Activated T-cell treated with anti-CD3 and anti-CD28 coated beads for 1 hour (primary cell): Measurements from ENCODE around the gene MAPK11.
"Not testable (repeated sequence)": the region's sequence is repeated elsewhere in the genome, so short reads cannot be mapped to it uniquely, and the experiment has no call there.

Experiments
- DNase-seq: peaks from one replicate; pipeline ENCODE4 v3.0.0-alpha.2; 2020; ENCODE audit warnings: low read depth

The MAPK11 gene

DNA sequence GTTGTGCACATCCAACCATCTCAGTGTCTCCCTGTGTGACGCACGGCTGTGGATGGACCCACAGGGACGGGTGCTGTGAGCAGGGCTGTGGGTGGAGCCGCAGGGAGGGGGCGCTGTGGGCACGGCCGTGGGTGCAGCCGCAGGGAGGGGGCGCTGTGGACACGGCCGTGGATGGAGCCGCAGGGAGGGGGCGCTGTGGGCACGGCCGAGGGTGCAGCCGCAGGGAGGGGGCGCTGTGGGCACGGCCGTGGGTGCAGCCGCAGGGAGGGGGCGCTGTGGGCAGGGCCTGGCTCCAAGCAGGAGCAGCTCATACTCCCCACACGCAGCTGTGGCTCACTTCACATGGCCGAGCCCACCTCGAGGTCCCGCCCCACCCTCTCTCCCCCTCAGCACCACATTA lies 6.0 kb upstream of the MAPK11 start:
- no peak for DNase-seq

DNA sequence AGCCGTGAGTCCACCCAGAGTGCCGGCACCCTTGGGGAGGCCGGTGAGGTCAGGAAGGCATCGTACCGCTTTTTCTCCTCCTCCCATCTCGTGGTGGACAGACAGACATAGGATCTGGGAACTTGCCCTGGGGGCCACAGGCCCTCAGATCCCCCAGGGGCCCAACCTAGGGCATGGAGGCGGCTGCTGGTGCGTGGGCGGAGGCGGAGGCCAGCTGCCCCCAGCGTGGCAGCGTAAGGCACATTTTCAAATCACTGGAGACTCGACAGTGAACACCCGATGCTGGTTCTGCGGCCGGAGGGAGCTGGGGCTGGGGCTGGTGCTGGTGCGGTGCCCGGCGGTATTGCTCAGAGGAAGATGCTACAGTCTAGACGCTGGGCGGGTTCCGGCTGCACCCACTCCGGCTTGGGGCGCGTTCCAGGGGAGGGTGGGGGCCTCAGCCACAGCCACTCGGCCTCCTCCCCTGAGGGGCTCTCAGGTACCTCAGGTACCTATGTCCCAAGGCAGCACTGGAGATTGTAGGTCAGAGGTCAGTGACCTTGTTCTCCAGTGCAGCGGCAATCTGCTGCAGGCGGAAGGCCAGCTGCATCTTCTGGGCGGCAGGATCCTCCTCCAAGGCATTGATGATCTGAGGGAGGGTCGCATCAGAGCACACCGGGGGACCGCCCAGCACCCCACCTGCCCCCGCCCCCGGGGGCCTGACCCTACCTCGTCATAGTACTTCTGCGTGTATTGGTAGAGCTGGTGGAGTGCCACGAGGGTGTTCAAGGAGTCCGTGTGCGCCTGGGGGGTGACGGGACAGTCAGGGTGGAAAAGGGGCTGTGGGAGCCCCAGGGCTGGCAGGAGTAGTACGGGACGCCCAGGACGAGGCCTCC lies 5.2 kb upstream of the MAPK11 start:
- DNase-seq: no peak

DNA sequence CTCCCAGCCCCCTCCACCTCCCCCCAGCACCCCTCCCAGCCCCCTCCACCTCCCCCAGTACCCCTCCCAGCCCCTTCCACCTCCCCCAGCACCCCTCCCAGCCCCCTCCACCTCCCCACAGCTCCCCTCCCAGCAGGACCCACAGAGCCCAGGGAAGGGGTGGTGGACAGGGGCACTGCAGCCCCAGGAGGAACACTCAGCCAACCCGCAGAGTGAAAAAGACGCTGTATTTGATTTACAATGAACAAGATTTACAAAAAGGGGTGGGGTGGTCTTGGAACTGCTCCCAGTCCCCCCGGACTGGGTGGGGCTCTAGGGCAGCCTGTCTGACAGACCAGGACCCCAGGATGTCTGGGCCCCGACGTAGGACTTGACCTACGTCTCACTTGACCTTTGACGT lies 4.6 kb upstream of the MAPK11 start:
- no peak for DNase-seq

DNA sequence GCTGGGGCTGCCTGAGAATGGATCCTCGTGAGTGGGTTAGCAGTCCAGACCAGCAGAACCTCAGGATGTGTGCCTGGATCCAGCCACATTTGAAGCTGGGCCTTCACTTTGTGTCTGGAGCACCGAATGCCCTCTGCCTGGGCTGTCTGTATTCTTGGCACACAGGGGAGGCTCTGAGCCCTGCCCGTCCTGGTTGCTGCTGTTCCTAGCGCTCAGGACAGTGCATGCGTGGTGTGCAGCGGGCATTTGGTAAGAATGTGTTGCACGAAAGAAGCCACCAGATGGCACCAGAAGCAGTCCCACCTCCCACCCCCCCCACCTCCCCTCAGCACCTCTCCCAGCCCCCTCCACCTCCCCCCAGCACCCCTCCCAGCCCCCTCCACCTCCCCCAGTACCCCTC lies 4.1 kb upstream of the MAPK11 start:
- no peak for DNase-seq

DNA sequence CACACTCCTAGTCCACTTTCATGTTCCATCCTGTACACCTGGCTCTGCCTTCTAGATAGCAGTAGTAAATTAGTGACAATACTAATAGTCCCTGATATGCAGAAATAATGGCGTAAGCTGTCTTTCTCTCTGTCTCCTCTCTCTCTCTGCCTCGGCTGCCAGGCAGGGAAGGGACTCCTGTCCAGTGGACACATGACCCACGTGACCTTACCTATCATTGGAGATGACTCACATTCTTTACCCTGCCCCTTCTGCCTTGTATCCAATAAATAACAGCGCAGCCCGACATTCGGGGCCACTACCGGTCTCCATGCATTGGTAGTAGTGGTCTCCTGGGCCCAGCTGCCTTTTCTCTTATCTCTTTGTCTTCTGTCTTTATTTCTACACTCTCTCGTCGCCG lies 3.6 kb upstream of the MAPK11 start:
- not testable (repeated sequence) for DNase-seq

DNA sequence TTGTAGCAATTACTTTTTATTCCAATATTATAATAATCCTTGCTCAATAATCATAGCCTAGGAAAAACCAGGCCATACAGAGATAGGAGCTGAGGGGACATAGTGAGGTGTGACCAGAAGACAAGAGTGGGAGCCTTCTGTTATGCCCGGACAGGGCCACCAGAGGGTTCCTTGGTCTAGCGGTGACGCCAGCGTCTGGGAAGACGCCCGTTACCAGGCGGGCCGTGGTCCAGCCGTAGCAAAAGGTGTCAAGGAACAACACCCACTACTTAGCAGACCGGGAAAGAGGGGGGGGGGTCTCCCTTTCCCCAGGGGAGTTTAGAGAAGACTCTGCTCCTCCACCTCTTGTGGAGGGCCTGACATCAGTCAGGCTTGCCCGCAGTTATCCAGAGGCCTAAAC lies 3.2 kb upstream of the MAPK11 start:
- not testable (repeated sequence) for DNase-seq

DNA sequence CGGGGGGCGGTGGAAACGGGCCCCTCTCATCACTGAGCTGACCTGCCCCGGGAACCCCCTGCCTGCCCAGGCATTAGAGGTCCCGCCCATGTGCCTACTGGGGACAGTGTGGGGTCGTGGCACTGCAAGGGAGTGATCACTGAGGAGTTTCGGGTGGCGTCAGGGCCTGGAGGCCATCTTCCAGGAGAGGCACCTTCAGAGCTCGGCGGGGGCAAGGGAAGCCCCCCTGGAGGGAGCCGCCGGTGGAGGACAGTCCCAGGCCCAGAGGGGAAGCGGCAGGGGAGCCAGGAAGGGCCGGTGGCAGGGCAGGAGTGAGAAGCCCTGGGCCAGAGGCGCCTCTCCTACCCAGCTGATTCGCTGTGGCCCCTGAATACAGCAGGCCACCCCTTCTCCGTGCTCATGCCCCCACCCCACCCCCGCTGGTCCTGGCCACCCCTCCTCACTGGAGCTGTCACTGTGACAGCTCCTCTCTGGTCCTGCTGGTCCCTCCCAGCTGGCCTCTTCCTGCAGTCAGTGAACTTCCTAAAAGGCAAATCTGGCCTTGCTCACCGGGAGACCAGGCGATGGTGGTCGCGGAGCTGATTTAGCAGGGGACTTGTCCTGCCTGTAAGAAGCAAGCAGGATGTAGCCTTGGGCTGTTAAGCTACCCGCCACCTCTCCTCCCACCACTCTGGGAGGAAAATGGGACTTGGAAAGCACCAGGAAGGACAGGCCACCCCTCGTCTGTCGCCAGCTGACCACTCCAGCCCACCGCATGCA lies 2.0 kb upstream of the MAPK11 start:
- DNase-seq: no peak

DNA sequence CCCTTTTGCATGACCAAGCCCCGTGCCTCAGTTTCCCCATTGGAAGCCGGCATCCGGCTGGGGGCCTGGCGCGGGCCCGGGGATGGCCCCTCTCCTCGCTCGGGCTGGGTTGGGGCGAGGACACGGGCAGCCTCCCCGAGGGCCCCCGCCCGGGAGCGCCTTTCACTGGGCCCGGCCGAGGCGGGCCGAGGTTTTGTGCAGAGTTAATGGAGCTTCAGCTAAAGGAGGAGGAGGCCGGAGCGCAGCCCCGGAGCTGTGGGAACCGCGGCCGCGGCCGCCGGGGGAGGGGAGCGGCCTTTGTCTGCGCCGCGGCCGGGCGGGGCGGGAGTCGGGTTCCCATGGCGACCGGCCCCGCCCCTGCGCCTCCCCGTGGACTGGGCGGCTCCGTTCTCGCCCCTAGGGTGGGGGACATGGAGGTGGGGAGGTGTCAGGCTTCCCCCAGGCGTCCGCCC lies 1.4 kb upstream of the MAPK11 start:
- peak; percentile 47 for DNase-seq

DNA sequence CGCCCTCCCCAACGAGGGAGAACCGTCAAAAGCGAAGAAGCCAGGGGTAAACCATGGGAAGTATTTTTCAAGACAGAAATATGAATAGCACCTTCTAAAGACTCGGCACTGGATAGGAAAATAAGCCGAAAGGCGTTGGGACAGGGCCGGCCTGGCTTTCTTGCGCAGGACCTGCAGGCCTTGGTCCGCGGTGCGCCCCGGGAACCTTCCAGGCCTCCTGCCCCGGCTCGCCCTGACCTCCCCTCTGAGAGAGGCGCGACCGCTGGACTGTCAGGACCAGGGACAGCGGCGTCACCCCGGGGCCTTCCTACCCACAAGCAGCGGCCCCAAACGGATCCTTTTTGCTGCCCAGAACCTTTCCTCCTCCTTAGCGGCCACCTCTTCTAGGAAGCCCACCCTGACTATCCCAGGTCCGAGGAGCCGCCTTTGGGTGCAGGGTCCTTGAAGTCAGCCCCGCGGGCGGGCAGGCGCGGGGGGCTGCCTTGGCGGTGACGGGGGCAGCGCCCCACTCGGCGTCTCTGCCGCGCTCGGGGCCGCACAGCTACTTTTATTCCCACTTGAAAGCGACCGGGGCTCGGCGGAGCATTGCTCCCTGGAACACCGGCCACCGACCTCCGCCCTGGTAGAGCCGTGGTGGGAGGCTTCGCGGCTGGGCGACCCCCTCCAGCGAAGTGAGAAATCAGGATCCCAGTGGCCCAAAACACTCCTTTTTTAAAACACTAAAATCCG lies 650 bp upstream of the MAPK11 start:
- peak; percentile 60 for DNase-seq

DNA sequence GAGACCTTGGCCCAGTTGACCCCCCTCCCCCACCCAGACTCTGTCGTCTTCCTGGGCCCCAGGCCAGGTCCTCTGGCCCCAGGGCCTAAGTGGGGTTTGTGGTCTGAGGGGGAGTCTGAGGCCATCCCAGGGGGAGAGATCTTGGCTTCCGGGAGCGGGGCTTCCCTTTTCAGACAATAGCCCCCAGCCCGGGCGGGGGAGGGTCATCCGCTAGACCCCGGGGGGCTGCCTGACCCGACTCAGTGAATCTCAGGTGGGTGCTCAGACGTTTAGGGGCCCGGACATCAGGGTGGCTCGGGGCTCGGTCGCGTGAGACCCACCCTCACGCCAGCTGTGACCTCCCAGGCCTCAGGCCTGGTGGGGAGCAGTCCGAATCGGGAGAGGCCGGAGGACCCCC lies 609 bp downstream of the MAPK11 start:
- DNase-seq: no peak

DNA sequence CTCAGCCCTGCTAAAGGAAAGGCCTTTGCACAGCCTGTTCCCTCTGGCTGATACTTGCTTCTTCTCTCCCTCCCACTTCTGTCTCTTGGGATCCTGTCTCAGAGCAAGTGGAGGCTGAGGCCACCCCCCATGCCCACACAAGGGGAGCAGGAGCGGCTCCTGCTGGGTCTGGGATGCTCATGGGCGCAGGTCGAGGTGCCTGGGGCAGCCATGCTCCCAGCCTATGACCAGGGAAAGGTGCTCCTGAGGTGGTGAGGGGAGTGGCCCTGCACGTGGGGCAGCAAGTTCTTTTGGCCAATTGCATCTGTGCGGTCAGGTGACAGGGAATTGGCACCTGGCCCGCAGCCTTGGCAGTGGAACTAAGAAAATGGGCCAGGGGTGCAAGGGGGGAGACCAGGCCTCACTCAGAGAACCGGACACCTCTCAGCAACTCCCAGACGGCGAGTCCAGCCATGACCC lies 1.5 kb downstream of the MAPK11 start:
- no peak for DNase-seq

DNA sequence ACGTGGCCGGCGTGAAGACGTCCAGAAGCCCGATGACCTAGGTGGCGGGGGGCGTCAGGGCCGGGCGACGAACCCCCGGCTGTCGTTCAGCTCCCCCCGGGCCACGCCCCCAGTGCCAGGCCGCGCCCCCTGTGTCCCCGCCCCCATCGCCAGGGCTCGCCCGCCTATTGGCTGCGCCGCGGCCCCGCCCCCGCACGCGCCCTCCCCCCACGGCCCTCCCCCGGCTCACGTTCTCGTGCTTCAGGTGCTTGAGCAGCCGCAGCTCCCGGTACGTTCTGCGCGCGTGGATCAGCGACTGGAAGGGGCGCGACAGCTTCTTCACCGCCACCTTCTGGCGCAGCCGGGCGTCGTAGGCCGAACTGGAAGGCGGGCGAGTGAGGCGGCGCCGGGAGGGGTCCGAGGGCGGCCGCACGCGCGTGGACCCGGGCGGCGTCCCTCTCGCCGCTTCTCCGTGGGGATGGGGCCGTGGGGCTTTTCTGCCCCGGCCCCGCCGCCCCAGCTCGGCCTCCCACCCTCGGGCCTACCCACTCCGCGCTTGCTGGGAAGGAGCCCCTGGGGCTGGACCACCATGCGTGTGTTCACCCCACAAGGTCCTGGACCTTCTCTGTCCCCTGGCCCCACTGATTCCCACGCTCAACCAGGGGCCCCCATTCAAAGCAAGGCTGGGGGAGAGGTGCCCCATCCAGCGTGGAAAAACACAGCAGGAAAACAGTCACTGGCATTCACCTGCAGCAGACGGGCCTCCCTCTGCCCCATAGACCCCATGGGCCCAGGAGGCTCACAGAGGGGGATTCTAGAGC lies 2.4 kb downstream of the MAPK11 start:
- peak; percentile 42 for DNase-seq

DNA sequence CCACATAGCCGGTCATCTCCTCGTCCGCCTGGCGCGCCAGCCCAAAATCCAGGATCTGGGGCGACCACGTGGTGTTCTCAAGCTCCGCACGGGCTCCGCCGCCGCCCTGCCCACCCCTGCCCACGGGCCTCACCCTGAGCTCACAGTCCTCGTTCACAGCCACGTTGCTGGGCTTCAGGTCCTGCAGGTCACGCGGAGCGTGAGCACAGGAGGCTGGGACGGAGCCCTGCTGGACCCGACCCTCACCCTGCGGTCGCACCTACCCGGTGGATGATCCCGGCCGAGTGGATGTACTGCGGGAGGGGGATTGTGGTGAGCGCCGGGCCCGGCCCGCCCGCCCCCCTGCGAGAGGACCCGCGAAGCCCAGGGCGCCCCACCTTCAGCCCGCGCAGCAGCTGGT lies 3.2 kb downstream of the MAPK11 start:
- DNase-seq: no peak

DNA sequence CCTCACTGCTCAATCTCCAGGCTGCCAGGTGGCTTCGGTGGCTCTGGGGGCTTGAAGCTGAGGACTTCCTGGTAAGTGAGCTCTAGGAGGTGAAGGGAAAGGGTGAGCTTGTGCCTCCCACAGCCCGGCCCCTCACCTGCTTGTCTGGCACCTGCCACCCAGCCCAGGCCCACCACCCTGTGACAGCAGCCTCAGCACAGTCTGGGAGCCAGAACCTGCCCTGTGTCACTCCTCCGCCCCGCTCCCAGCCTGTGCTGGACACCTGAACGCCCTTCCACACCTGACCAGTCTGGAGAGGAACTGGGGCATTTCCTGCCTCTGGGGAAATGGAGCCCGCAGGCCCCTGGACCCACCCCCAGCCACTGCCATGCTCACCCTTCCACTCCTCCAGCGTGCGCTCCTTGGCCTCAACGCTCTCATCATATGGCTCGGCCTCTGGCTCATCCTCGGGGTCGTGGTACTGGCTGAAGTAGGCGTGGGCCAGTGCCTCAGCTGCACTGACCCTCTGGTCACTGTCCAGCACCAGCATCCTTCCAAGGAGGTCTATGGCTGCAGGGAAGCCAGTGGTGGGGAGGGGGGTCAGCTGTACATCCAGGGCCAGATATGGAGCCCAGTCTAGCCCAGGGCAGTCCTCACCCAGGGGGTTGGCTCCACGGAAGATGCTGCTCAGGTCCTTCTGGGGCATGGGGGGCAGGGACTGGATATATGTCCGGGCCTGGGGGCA lies 5.1 kb downstream of the MAPK11 start:
- DNase-seq: no peak

DNA sequence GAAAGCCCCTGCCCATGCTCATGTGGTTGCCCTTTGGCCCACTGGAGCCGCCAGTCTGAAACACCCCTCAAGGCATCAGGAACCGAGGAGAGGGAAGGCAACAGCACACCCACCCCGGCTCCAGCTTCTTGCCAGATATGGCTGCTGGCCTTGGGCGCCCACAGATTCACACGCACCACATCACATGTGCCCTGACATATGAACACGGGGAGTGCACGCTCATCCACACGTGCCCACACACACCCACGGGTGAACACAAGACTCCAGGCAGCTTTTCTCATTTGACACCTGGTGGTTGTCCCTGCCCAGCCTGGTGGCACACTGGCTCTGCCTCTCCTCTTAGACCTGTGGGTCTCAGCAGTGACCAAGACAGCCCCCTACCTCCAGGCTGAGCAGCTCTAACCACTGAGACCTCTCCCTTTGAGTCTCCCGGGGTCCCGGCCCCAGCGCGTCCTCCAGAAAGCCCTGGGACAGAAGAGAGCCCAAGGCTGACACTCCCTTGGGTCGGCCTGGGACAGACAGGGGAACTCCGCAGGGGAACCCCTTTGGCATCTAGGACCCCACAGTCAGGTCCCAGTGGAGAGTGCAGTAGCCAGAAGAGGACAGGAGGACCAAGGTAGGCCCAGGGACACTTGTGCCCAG lies 6.0 kb downstream of the MAPK11 start:
- no peak for DNase-seq

DNA sequence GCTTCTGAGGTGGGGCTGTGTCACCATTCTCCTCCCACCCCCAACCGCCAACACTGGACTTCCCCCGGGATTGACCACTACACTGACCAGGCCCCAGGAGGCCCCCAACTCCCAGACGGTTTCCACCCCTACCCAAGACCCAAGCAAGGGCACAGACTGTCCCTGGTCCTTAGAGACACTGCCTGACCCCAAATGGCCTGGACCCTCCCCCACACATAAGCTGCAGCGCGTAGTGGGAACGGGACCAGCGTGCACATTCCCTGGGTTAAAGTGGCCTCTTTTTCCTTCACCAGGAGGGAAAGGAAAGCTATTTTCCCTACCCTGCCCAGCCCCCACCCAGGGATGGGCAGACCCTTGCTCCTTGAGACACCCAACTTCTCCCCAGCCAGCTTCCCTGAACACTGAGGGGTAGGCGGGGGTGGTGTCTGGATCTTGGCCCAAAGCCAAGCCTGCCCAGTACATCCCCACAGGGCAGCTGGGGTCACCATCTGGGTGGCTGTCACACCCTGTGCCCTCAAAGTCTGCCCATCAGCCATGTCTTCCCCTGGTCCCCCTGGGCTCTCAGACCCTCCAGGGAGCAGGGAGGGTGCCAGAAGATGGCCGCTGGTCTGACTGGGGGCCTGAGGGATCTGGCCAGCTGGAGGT lies 7.1 kb downstream of the MAPK11 start:
- no peak for DNase-seq

DNA sequence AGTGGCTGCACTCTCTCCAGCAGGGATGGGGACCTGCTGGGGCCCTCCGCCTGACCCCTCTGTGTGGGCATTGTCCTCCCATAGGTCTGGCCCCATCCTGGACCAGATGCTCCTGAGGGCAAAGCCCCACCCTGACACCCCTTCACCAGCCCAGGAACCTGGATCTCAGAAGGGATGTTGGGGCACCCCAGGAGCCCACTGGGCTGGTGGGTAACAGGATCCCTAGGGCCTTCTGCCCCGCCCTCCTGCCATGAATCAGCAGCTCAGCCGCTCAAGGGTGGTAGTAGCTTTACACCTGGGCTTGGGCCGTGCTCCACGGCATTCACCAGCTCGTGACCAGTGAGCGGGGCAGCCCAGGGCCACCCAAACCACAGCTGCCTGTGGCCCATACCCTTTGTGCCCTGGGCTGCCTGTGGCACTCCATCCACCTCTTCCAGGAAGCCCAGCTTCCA lies 7.7 kb downstream of the MAPK11 start:
- no peak for DNase-seq

DNA sequence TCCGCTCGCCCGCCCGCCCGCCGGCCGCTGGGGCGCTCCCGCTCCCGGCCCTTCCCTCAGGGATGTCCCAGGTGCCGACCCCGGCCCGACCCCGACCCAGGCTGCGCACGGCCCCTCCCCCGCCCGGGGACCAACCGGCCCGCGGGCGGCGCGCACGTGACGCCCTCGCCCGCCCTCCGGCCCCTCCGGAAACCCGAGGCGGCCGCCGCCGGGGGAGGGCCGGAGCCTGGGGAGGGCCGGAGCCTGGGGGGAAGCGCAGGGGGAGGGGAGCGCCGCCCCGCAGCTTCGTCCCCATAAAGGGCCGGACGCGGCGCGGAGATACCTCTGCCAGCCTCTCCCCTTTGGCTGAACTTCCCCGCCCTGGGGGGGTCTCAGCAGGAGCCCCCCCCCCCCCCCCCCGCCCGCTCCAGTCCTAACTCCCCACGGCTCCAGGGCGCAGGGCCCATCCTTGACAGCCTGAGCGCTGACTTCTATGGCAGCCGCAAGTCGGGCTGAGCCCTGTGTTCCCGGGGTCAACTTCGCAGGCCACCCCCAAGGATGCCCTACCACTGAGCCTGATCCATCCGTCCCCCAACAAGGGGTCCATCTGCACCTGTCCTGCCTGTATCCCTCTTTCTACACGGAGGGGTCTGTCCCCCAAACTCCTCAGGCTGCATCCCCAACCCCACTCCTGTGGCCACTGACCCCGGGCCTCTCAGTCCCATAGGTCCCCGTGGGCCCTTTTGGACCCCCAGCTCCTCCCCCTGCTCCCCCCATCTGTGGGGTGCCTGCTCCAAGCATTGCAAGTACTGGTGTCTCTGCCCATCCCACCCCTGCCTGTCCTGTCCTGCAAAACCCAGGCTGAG lies 8.3 kb downstream of the MAPK11 start, which contains the start of gene MAPK12:
MAPK12 (minus strand) TSS at position 69 of the 845 bp plus-strand sequence. CDS start 174 bp downstream, outside the sequence.
- no peak for DNase-seq
